GM18508 (cell line): ENCODE results near the gene RABL6.
"Not testable (repeated sequence)": the region's sequence is repeated elsewhere in the genome, so short reads cannot be mapped to it uniquely, and the experiment has no call there.

Source experiments
- ATAC-seq: cut with Tn5 transposase; IDR thresholded peaks from one replicate; pipeline ENCODE4 v1.9.1; 2021; ENCODE audit warnings: moderate number of reproducible peaks; ENCODE audit not compliant: insufficient read depth, unreplicated experiment

Gene RABL6, protein sequence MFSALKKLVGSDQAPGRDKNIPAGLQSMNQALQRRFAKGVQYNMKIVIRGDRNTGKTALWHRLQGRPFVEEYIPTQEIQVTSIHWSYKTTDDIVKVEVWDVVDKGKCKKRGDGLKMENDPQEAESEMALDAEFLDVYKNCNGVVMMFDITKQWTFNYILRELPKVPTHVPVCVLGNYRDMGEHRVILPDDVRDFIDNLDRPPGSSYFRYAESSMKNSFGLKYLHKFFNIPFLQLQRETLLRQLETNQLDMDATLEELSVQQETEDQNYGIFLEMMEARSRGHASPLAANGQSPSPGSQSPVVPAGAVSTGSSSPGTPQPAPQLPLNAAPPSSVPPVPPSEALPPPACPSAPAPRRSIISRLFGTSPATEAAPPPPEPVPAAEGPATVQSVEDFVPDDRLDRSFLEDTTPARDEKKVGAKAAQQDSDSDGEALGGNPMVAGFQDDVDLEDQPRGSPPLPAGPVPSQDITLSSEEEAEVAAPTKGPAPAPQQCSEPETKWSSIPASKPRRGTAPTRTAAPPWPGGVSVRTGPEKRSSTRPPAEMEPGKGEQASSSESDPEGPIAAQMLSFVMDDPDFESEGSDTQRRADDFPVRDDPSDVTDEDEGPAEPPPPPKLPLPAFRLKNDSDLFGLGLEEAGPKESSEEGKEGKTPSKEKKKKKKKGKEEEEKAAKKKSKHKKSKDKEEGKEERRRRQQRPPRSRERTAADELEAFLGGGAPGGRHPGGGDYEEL

DNA sequence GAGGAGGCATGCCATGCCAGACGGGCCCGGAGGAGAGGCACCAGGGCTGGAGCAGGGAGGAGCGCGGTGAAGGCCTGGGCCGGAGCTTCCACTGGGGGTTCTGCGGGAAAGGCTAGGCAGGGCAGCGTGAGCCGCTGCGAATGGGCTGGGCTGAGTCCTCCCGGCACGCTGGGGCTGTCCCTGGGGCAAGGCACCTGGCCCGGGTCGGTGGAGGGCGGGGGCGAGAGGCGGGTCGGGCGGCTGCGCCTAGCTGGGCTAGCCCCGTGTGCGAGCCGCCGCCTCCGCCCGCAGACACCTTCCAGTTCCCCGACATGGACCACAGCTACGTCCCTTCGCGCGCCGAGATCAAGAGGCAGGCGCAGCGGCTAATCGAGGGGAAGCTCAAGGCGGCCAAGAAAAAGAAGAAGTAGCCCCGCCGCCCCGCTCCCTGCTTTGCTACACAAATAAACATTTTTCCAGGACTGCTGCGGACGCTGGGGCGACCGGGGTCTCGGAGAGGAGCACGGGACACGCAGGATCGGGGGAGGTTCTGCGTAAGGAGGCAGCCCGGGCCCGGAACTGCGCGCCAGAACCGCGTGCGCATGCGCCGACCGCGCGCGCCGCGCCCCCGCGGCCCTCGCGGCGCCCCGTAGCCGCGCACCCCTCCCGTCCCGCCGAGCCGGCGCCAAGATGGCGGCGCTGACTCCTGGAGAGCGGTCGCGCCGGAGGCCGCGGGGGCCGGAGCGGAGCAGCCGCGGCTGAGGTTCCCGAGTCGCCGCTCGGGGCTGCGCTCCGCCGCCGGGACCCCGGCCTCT lies at the start of gene RABL6:
Gene RABL6 (plus strand): TSS at position 668 of the 794 bp plus-strand sequence. CDS start 249 bp downstream, outside the sequence.
- no peak for ATAC-seq

DNA sequence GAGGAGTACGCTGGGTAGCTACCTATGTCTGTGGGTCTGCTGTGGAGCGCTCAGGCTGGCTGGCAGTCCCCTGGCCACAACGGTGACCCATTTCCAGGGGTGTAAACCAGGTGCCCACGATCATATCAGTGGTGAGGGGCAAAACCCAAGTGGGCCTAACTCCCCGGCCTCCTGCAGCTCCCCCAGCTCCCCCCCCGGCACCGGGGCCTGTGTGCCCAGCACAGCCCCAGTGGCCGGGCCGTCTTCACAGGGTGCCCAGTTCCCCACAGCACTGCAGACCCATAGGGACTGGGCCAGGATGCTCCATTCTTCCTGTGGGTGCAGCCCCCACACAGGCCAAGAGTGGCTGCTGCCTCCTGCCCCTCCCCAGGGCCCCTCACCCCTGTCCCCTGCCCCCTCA lies 48.7 kb upstream of the RABL6 start:
- ATAC-seq = no peak

DNA sequence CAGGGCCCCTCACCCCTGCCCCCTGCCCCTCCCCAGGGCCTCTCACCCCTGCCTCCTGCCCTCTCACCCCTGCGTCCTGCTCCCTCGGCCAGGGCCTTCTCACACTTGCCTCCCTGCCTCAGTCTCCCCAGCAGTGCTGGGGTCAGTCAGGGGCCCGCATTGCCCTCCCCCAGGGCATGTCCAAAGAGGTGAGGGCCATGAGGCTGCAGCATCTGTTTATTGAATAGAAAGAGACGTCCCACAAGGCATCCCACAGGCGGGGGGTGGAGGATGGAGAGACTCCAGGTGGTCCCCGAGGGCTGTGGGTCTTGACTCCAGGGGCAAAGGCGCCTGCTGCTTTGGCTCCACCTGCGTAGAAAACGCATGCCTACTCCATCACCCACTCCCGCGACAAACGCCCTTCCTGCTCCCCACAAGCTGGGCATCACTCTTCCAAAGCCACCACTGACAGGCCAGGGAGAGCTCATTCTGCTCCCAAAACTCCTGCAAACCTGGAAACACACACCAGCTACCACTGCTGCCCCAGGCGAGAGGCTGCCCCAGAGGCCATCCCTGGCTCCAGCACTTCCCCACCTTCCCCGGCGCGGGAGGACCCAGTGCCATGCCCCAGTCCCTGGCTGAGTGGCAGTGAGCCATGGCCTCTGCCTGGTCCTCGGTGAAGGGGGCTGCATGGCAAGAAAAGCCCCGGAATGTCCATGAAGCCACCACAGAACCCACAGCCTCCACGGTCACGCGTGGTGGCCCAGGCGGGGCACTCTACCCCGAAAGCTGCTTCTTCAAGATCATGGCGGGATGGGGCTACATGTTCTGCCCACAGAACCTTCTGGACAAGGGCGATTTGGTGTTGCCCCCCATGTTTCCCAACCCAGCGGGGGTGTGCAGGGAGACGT lies 48.1 kb upstream of the RABL6 start:
- no peak for ATAC-seq

DNA sequence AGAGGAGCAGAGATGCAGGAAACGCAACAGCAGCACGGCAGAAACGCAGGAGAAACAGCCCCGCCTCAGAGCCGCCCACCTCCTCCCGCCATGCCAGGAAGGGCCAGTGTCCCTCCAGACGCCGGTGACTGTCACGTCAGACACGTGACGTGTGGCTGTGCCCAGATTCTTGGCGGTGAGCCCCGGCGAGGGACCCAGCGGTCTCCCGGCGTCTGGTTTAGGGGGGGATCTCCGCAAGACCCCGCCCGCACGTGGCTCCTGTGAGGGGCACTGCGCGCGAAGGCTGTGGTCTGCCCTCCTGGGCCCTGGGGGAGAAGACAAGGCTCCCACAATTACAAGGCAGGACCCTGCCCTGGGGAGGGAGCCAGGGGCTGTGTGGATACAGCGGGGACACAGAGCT lies 47.3 kb upstream of the RABL6 start:
- ATAC-seq = no peak

DNA sequence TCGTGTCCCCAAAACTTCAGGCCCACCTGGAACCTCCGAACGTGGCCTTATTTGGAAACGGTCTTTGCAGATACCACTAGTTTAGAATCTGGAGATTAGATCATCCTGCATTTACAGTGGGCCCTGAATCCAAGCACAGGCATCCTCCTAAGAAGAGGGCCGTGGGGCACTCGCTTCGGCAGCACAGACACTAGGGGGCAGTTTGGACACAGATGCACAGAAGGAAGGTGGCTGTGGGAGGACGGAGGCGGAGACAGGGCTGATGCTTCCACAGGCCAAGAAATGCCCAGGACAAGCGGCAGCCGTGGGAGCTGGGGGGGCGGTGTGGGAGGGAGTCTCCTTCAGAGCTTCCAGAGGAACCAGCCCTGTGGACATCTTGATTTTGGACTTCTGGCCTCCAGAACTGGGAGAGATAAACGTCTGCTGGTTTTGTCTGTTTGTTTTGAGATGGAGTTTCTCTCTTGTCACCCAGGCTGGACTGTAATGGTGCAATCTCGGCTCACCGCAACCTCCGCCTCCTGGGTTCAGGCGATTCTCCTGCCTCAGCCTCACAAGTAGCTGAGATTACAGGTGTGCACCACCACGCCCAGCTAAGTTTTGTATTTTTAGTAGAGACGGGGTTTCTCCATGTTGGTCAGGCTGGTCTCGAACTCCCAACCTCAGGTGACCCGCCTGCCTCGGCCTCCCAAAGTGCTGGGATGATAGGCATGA lies 46.8 kb upstream of the RABL6 start:
- ATAC-seq = not testable (repeated sequence)

DNA sequence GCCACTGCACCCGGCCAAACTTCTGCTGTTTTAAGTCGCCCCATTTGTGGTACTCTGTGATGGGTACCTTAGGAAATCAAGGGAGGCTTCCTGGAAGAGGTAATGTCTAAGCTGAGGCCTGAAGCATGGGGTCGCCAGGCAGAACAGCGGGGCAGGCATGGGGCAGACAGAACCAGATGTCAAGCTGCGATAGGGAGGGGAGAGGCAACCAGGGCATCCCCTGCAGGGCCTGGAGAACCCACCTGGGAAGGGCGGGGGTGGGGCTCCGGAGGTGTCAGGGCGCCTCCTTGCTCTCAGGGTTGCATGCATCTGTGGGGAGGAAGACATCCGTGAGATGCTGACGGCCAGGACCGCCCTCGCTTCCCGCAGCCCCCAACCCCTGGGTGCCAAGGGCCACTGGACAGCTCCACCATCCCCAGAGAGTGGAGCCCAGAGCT lies 46.2 kb upstream of the RABL6 start:
- ATAC-seq = no peak

DNA sequence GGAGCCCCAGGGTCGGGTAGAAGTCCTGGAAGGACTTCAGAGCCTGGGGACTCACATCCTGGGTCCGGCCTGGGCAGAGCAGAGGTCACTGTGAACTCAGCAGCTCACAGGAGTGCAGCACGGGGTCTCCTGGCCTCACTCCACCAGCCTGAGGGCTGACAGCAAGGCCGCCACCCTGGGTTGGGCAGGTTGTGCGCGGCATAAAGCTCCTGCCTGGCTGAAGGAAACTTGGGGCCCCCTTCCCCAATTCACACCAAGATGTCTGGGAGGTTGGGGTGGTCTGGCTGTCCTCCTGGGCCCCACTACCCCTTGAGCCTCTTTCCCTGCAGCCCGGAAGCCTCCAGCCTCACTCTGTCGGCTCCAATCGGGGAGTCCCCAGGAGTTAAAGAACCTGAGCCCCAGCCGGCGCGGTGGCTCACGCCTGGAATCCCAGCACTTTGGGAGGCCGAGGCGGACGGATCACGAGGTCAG lies 45.5 kb upstream of the RABL6 start:
- ATAC-seq = no peak

DNA sequence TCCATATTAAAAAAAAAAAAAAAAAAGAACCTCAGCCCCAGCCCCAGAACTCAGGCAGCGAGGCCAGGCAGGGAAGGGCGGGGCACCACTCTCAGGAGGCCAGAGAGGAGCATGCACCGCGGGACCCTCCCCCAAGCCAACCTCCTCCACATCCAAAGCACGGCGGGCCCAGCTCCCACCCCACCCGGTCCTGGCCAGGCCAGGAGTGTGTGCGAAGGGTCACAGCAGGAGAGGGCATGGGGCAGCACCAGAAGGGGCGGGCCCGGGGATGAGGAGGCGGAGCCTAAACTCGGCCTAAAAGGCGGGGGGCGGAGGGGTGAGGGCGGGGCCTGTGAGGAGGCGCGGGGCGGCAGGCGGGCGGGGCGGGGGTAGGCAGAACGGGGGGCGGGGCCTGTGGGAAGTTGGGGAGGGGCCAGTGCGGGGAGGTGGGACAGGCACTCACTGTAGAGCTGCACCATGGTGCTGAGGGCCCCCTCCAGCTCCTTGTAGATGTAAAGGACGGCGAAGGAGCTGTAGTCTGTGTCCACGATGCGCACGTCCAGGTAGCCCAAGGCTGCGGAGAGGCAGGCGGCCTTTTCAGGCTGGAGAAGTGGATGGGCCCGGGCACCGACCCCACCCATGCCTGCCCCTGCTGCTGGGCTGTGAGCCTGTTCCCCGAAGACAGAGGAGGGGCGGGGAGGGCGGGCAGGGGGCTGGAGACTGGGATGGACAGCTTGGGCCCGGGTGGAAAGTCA lies 44.7 kb upstream of the RABL6 start:
- ATAC-seq = no peak

DNA sequence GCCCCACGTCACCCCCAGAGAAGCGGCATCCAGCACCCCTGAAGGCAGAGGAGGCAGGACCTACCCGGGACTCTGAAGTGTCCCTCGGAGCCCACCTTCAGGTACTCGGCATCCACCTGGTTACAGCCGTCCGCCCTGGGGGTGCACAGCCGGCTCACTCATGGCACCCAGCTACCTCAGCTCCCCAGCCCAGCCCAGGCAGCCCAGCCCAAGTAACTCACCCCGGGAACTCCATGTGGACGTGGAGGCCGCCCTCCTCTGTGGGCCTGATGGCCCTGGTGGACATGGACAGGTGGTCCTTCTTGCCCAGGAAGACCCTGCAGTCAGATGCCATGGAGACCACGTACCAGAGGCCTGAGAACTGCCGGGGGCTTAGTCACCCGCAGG lies 44.1 kb upstream of the RABL6 start:
- ATAC-seq = no peak

DNA sequence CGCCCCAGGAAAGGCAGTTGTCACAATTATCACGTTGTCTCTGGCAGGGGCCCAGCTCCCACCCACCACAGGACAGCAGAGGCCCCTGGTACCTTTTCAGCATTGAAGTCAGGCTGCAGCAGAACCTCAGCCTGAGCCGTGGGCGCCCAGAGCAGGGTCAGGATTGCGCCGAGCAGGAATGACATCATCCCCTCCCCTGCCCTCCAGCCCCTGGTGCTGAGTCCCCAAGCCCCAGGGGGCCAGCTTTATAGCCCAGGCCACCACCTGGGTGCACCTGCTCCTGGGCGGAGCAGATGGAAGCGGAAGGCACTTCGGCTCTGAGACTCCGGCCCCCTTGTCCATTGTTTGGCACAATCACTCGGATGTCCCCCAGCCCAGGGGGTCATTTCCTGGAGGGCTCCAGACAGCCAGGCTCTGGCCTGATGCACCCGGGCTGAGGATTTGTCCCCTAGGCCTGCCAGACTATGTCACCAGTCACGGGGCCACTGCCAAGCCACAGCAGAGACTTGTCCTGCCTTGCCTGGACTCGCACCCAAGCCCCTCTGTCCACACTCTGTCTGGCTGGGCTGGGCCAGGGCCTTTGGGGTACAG lies 43.4 kb upstream of the RABL6 start, which contains the start of gene LCN15:
Gene LCN15 (minus strand): TSS at position 218 of the 591 bp plus-strand sequence. CDS start 30 bp downstream, at position 188.
- ATAC-seq = no peak

DNA sequence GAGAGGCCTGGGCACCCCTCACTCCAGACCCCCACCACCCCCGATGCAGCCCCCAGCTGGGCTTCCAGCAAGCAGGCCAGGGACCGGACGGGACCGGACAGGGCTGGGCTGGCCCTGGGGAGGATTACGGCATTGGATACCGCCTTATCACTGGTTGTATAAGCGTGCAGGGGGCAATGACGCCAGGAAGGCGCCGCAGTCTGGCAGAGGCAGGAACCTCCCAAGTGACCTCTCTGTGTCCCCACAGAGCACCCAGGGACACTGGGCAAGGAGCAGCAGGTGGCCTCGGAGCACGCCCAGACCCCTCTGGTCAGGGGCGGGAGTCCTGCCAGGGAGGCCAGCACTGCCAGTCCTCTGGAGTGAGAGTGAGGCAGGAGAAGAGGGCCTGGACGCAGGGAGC lies 42.7 kb upstream of the RABL6 start:
- no peak for ATAC-seq

DNA sequence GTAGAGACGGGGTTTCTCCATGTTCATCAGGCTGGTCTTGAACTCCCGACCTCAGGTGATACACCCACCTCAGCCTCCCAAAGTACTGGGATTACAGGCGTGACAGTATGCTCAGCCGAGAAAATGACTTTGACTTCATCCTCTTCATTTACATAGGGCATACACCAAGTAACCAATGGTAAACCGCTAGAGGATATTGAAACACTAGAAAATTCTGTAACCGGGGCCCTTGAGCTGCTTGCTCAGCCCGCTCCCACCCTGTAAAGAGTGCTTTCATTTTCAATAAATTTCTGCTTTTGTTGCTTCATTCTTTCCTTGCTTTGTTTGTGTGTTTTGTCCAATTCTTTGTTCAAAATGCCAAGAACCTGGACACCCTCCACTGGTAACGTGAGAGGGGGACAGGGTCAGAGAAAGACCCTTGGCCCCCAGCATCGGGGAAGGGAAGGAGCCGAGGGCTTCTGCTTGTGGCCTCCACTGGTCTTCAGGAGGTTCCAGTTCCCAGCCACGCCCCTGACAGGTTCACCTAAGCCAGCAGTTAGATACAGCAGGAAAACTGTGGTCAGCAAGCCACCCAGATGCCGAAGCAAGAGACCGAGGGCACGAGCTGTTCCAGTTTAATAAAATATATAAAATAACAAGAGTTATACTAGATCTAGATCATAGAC lies 41.9 kb upstream of the RABL6 start:
- not testable (repeated sequence) for ATAC-seq

DNA sequence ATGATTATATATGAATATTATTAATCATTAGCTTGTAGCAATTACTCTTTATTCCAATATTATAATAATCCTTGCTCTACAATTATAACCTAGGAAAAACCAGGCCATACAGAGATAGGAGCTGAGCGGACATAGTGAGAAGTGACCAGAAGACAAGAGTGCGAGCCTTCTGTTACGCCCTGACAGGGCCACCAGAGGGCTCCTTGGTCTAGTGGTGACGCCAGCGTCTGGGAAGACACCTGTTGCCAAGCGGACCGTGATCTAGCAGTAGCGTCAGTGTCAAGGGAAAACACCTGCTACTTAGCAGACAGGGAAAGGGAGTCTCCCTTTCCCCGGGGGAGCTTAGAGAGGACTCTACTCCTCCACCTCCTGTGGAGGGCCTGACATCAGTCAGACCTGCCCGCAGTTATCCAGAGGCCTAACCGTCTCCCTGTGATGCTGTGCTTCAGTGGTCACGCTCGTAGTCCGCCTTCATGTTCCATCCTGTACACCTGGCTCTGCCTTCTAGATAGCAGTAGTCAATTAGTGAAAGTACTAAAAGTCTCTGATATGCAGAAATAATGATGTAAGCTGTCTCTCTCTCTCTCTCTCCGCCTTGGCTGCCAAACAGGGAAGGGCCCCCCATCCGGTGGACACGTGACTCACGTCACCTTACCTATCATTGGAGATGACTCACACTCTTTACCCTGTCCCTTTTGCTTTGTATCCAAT lies 41.2 kb upstream of the RABL6 start:
- ATAC-seq = not testable (repeated sequence)

DNA sequence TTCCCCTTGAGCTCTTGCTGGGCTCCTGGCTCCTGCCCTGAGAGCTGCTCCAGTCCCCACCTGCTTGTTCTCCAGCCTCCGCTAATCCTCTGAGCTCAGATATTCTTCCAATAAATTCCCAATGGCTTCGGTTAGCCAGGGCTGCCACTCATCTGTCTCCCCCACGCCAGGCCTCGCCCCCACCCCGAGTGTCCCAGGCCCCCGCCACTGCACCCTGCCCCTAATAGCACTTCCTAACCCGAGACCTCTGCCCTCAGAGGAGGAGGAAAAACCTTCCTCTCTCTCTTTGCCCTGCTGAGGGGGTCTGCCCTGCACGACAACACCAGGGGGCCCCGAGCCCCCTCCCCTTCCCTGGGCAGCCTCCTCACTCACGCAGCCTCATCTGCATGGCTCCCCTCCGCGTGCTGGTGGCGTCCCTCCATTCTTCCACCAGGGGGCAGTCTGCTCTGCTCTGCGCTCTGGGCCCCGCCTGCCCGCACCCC lies 38.0 kb upstream of the RABL6 start:
- no peak for ATAC-seq

DNA sequence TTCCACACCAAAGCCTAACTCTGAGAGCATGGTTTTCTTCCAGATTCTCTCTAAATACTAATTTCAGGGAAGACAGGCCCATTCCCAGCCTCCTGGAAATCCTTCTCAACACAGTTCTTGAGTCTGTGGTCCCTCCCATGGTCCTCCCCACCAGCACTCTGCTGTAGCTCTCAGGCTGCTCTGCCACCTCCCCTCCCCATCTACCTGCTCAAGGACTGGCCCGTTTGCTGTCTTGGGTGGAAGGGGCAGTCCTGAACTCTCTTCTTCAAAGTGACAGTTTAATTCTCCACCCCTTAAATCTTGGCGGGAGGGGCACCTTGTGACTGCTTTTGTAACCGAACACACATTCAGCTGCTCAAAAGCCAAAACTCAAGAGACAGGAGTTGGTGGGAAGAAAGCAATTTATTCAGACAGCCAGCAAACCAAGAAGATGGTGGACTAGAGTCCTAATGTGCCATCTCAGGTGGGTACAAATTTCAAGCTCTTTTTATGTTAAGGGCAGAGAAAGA lies 35.8 kb upstream of the RABL6 start:
- ATAC-seq = no peak

DNA sequence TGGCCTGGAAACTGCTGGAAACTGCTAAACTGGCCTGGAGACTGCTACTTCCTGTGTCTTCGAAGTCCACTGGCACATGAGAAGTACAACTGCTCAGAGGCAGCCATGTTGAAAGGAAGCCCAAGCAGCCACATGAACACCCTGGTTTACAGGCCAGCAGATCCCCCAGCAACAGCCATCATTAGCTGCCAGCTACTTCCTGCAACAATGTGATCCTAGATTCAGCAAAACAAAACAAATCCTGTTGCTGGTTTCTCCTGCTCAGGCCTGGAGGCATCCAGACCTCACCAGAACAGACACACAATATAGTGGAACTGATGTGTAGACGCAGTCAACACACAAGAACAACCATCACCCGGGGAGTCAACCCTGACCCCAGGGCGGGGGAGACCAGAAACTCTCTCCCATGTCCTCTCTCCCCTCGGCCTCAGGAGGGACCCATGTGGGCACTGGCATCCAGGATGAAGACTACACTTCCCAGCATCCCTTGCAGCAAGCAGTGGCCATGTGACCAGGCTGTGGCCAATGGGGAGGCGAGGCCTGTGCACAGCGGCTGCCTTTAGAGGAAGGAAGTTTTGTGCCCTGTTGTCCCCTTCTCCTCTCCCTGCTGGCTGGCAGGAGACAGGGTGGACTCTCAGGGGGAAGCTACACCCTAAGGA lies 34.2 kb upstream of the RABL6 start:
- ATAC-seq = no peak
